ENCODE measurements around the gene POMT2. TPM values are rescaled to one million over a fixed set of nuclear protein-coding genes. Genes with fewer than 3 reads are reported as not detected.
"Not testable (repeated sequence)": the region's sequence is repeated elsewhere in the genome, so short reads cannot be mapped to it uniquely, and the experiment has no call there.

The POMT2 gene
- polyA plus RNA-seq, 1 donor from 2014 or later = 2.3 TPM

DNA sequence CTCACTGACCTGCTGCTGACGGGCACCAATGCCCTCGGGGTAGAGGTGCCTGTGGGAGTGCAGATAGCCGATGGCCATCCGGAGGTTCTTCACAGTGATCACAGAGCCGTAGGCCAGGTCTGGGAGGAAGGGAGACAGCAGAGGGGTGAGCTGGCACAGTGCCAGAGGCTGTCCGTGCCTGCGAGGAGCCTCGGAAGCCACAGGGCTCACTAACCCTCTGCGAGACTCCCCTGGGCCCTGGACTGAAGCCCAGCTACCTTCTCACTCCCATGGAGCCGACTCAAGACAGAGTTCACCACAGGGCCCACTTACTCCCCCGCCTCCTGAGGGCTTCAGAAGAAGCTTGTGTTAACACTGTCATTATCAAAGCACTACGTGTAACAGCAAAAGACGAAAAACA, 24.5 kb downstream of the POMT2 start:
- no peaks in the 10 kb centered on the region for H3K9me3 Mint-ChIP-seq
- no peak overlapping the region for H3K4me3 Mint-ChIP-seq
- peaks cover 13% of the 10 kb centered on the region for H3K36me3 Mint-ChIP-seq
- peaks cover 0 to 2% (median 1%) of the 10 kb centered on the region in 3 donors for H3K4me1 Mint-ChIP-seq
- no peak overlapping the region for H3K27ac Mint-ChIP-seq
- H3K27me3 Mint-ChIP-seq = no peaks in the 10 kb centered on the region

DNA sequence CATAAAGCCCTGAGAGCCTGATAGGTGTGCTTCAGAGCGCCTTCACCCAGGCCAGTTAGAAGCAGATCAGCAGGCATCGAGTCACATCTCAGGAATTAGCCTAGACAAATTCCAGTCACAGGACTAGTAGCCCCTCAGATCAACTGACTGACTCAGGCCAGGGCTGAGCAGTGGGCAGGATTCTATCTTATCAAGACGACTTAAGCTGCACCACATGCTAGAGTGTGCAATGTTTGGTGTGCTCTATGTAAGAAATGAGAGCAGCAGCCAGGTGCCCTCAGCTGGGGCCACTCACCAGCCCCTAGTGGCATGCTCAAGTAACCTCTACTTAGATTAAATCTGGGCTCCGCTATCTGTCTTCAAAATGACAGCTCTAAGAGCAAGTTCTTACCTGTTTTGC, 30.0 kb downstream of the POMT2 start:
- Mint-ChIP-seq H3K36me3 (peaks cover 9% of the 10 kb centered on the region), H3K4me1 (peaks cover 0 to under 1% (median 0%) of the 10 kb centered on the region in 3 donors), H3K27me3 (no peaks in the 10 kb centered on the region), H3K9me3 (no peaks in the 10 kb centered on the region), H3K4me3 (no peak overlapping the region), H3K27ac (no peak overlapping the region)

DNA sequence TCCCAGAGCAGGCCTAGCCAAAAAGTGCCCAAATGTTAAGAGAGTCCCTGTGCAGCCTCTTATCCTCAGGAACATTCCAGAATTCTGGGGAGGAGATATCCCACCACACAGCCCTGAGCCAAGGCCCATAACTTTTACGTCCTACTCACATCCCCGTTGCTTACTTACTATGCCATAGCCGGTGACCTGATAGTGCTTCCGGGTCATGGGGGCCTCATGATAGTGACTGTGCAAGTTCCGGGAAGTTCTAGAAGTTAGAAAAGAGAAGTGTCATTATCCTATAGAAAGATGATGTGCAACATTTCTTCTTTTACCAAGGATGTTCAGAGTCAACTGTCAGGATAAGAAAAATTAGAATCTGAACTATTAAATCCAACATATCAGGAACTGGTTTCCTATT, 34.1 kb downstream of the POMT2 start:
- H3K27ac Mint-ChIP-seq = no peak overlapping the region
- no peaks in the 10 kb centered on the region for H3K27me3 Mint-ChIP-seq
- peaks cover 15% of the 10 kb centered on the region for H3K36me3 Mint-ChIP-seq
- H3K9me3 Mint-ChIP-seq = no peaks in the 10 kb centered on the region
- H3K4me3 Mint-ChIP-seq = no peak overlapping the region
- no peaks in the 10 kb centered on the region for H3K4me1 Mint-ChIP-seq

DNA sequence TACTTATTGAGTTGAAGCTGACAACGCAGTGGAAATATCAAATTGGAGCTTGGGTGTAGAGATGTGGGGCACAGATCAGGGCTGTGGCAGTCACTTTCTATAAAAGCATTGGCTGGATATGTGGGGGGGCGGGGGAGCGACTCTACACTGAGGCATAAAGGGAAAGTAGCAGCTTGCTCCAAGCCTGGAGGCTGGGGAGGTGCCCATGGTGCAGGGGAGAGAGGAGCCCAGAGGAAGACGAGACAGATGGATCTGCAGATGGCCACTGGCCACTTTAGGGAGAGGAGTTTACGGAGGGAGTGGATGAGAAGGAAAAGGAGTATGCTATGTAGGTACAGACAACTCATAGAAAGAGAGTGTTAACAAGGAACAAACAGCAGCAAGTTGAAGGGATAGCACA, 36.2 kb downstream of the POMT2 start:
- H3K4me1 Mint-ChIP-seq = no peaks in the 10 kb centered on the region
- H3K27me3 Mint-ChIP-seq = no peaks in the 10 kb centered on the region
- no peak overlapping the region for H3K4me3 Mint-ChIP-seq
- H3K36me3 Mint-ChIP-seq = peaks cover 17% of the 10 kb centered on the region
- H3K27ac Mint-ChIP-seq = peak overlapping the region in 1 of 3 donors; percentile 92
- no peaks in the 10 kb centered on the region for H3K9me3 Mint-ChIP-seq

DNA sequence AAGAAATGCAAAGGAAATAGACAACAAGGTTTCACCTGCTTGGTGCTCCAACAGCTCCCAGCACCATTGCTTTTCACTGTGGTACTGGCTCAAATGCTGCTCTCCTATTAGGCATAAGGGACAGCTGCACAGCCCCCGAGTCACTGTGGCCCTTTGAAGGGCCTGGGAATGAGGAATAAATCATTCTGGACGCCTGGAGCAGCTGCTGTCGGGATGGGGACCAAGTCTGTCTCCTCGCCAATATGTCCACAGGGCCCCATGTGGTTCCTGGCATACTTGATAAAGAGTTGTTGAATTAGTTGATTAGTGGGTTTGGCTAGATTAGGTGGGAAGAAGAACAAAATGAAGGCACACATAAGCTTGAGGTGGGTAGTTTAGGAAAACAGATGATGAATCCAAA, 36.6 kb downstream of the POMT2 start:
- H3K9me3 Mint-ChIP-seq = no peaks in the 10 kb centered on the region
- H3K4me3 Mint-ChIP-seq = no peak overlapping the region
- H3K27me3 Mint-ChIP-seq = no peaks in the 10 kb centered on the region
- H3K36me3 Mint-ChIP-seq = peaks cover 21% of the 10 kb centered on the region
- peak overlapping the region in 1 of 3 donors; percentile 92 for H3K27ac Mint-ChIP-seq
- H3K4me1 Mint-ChIP-seq = no peaks in the 10 kb centered on the region

DNA sequence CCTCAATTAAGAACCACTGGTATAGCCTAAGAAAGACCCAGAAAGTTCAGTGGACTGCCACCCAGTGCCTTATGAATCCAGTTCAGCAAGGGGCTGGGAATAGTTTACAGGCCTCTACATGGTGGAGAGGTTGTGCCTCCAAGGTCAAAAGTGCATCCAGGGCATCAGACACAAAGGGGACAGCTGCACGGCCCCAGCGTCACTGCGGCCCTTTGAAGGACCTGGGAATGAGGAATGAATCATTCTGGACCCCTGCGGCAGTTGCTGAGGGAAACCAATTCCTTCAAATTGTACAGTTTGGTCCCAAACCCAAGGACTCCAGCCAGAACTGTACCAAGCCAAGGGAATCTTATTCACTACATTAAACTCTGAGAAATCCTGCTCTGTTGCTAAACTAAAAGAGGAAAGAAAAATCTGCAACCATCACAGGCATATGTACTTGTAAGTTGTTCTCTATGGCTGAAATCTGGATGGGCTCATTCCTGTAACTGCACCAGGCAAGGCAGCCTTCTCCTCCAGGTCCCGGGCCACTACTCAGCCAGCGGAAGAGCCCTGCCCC, 38.8 kb downstream of the POMT2 start:
- no peaks in the 10 kb centered on the region for H3K27me3 Mint-ChIP-seq
- H3K9me3 Mint-ChIP-seq = no peaks in the 10 kb centered on the region
- no peaks in the 10 kb centered on the region for H3K4me1 Mint-ChIP-seq
- H3K36me3 Mint-ChIP-seq = peaks cover 21% of the 10 kb centered on the region
- H3K4me3 Mint-ChIP-seq = no peak overlapping the region
- H3K27ac Mint-ChIP-seq = peak overlapping the region in 1 of 3 donors; percentile 17

DNA sequence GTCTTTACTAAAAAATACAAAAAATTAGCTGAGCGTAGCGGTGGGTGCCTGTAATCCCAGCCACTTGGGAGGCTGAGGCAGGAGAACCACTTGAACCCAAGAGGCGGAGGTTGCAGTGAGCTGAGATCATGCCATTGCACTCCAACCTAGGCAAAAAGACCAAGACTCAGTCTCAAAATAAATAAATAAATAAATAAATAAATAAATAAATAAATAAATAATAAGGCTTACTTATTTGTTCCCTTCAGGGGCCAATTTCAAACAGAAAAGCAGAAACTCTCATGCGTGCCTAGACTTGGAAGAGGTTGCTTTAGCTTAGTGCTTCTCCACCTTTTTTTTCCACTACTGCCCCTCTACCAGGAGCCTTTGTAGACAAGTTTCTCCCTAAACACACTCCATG, 39.8 kb downstream of the POMT2 start:
- not testable (repeated sequence) for H3K4me1 Mint-ChIP-seq, H3K4me3 Mint-ChIP-seq, H3K27ac Mint-ChIP-seq, H3K27me3 Mint-ChIP-seq, H3K9me3 Mint-ChIP-seq
- H3K36me3 Mint-ChIP-seq = peaks cover 18% of the 10 kb centered on the region

DNA sequence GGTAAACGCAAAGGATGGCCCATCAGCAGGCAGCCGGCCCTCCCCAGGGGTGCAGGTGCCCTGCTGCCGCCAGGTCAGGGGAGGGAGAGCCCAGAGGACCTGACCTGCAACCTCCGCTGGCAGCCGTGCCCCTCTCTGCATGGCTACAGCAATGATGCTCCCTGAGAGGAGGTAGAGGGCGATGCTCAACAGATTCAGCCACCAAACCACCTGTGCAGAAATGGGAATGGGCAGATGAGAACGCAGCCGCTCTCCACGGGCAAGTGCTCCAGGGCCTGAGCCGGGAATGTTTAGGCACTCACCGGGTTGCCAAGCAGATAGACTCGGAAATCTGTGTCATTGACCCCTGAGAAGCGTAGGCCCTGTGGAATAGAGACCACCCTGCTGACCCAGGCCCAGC, 41.0 kb downstream of the POMT2 start:
- Mint-ChIP-seq H3K4me3 (peak overlapping the region in 1 of 4 donors; percentile 63), H3K27ac (no peak overlapping the region), H3K4me1 (no peaks in the 10 kb centered on the region), H3K27me3 (no peaks in the 10 kb centered on the region), H3K36me3 (peaks cover 12% of the 10 kb centered on the region), H3K9me3 (no peaks in the 10 kb centered on the region)

DNA sequence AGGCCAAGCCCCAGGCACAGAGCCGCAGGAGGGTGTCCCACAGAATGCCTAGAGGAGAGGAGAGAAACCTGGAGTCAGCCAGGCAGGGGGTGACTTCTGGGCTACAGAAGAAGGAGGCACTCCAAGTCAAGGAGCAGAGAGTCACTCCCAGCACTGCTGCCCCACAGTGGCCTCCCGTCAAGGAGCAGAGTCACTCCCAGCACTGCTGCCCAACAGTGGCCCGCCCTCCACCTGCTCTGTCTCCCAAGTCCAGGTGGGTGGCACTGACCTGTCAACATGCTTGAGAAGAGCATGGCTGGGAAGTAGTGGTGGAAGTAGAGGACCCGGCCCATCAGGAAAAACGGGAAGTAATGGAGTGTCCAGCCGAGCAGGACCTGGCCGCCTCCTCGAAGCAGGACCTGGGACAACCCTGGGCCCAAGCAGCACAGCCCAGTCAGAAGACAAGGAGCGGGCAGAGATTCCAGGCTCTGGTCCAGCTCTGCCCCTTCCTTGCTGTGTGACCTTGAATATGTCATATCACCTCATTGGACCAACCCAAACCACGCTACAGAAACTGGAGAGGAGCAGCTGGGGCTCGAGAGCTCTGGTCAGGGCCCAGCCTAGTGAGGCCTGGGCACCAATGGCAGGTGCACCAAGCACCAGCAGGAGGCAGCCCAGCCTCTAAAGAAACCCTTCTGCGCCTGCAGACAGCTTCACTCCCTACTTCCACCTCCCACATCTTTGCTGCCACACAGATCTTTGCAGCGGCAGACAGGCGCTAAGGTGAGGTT, 42.0 kb downstream of the POMT2 start:
- no peak overlapping the region for H3K4me3 Mint-ChIP-seq
- H3K4me1 Mint-ChIP-seq = no peaks in the 10 kb centered on the region

DNA sequence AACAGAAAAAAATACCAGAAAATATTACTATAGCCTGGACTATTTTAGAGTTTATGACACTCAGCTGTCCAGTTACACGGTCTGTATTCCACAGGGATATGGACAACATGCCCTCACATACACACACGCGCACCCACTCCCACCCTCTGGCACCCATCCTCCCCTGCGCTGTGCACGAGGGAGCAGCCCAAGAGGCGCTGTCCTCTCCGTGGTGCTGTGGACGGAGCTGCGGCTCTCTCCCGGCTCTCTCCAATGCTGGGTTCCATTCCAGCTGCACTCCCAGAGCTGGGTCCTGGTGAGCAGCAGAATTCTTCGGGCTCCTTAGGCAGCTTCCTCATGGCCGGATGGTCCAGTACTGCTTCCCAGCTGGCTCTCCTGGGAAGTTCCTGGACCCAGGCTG, 43.7 kb downstream of the POMT2 start:
- no peaks in the 10 kb centered on the region for H3K4me1 Mint-ChIP-seq
- no peak overlapping the region for H3K4me3 Mint-ChIP-seq
- H3K27me3 Mint-ChIP-seq = peaks cover 6% of the 10 kb centered on the region
- no peak overlapping the region for H3K27ac Mint-ChIP-seq
- no peaks in the 10 kb centered on the region for H3K9me3 Mint-ChIP-seq
- H3K36me3 Mint-ChIP-seq = peaks cover 10% of the 10 kb centered on the region

More for the DNA sequence above, 42.0 kb downstream of the POMT2 start:
- H3K36me3 Mint-ChIP-seq = peaks cover 12% of the 10 kb centered on the region
- H3K27ac Mint-ChIP-seq = no peak overlapping the region
- H3K9me3 Mint-ChIP-seq = no peaks in the 10 kb centered on the region
- no peaks in the 10 kb centered on the region for H3K27me3 Mint-ChIP-seq

DNA sequence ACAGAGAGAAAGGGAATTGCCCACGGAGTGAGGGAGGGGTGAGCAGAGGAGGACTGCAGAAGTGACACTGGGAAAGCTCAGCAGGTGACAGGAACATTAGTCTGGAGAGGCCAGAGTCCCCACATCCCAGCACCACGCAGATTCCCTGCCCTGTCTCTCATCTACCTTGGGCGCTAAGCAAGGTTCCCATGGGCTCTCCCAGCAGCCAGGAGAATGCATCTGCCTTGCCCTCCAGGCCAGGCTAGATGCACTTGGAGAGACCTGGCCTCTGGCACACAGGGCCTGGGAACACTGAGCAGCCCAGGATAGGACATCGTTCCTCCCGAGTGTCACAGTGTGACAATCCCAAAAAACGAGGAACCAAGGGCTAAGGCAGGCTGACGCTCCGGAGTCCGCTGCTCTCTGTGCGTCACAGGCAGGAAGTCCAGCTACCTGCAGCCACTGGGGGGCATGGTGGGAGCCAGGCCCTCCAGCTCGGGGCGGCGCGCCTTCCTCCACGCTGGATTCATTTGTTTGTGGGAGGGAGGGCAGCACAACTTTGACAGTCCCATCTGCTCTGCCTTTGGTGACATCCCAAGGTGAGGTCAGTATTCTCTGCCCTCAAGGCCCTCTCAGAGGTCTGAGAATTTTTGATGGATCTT, 44.3 kb downstream of the POMT2 start:
- peaks cover 10% of the 10 kb centered on the region for H3K27me3 Mint-ChIP-seq
- peaks cover 10% of the 10 kb centered on the region for H3K36me3 Mint-ChIP-seq
- H3K4me1 Mint-ChIP-seq = no peaks in the 10 kb centered on the region
- H3K9me3 Mint-ChIP-seq = no peaks in the 10 kb centered on the region
- peak overlapping the region in 1 of 3 donors; percentile 13 for H3K27ac Mint-ChIP-seq
- H3K4me3 Mint-ChIP-seq = no peak overlapping the region

DNA sequence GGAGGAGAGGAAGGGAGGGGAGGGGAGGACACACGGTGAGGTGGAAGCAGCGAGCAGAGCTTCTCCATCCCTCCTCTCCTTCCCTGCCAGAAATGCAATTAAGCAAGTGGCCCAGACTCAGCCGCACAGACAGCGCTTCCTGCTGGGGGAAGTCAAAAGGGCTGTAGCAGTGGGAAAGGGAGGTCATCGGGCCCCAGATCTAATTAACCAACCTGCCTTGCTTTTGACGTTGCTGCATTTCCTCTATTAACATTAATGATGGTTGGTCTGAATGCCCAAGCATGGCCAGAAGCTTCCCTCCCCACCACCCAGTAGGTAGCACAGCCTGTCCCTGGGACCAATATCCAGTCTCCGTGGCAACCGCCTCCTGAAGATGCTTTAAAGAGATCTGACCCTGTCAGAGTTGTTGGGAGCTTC, 45.1 kb downstream of the POMT2 start:
- peaks cover 14% of the 10 kb centered on the region for H3K27me3 Mint-ChIP-seq
- no peaks in the 10 kb centered on the region for H3K4me1 Mint-ChIP-seq
- no peak overlapping the region for H3K27ac Mint-ChIP-seq
- H3K36me3 Mint-ChIP-seq = peaks cover 10% of the 10 kb centered on the region
- H3K9me3 Mint-ChIP-seq = no peaks in the 10 kb centered on the region
- H3K4me3 Mint-ChIP-seq = no peak overlapping the region

DNA sequence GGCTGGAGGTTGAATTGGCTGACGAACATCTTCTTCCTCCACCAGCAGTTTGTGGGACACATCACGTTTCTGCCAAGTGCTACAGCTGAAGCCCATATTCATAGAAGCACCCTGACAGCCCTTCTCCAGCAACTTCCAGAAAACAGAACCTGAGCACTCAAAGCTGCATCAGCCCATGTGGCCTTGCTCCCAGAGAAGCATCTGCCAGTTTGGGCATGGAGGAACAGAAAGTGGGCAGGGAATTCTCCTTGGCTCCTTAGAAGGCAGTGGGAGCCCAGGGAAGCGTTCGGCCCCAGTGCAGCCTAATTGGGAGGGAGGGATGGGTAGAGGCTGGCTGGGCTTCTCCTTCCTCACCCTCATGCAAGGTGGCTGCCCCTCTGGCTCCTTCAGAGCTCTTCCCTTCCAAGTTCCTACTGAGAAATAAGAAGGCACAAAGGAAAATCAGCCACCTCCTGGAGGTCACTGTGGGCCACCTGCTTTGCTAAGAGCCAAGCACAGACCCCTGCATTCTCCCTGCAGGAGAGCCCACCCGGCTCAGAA, 45.6 kb downstream of the POMT2 start:
- Mint-ChIP-seq H3K4me3 (no peak overlapping the region), H3K4me1 (no peaks in the 10 kb centered on the region), H3K9me3 (no peaks in the 10 kb centered on the region), H3K27ac (peak overlapping the region in 1 of 3 donors; percentile 17), H3K27me3 (peaks cover 15% of the 10 kb centered on the region), H3K36me3 (peaks cover 8% of the 10 kb centered on the region)

DNA sequence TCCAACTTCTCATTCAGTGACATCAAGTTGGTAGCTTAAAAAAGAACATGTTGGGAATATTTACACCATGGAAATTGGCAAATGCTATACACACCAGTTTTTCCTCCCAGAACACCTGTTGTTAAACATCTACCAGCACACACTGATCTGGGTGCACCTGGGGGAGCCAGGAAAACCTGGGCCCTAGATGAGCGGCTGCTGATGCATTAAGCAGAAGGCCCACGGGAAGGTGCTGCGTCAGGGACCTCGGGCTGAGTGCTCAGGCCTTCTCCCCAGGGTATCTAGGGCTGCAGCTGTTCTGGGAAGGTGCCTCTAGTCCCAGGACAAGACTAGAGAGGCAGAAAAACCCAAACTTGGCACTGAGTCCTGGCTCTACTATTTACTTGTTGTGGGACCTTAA, 46.9 kb downstream of the POMT2 start:
- Mint-ChIP-seq H3K27me3 (peaks cover 17% of the 10 kb centered on the region), H3K27ac (no peak overlapping the region)

DNA sequence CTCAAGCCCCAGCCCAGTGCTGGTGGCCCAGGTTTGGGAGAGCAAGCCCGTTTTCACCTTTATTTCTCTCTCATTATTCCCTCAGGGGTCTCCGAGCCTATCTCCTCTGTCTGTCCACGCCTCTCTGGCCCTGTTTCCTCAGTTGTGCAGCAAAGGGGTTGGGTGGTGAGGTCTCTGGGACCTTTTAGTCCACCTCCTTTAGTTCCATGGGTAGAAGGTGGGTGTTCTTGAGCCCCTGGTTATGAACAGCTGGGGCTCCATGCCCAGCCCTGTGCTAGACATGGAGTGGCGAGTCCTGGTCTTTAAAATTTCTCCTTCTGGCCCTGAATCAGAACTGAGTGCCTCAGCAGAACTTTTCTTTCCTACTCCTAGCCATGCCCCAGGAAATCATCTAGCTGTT, 48.4 kb downstream of the POMT2 start:
- Mint-ChIP-seq H3K9me3 (peaks cover 0 to 4% (median 3%) of the 10 kb centered on the region in 3 donors), H3K27ac (no peak overlapping the region), H3K27me3 (peaks cover 26% of the 10 kb centered on the region), H3K4me1 (peaks cover 0 to 3% (median 1%) of the 10 kb centered on the region in 3 donors), H3K4me3 (no peak overlapping the region), H3K36me3 (peaks cover 2% of the 10 kb centered on the region)

More for the DNA sequence above, 46.9 kb downstream of the POMT2 start:
- Mint-ChIP-seq H3K9me3 (no peaks in the 10 kb centered on the region), H3K36me3 (peaks cover under 1% of the 10 kb centered on the region), H3K4me1 (peaks cover 0 to 3% (median 1%) of the 10 kb centered on the region in 3 donors), H3K4me3 (no peak overlapping the region)

All from IgD-negative memory B cell (primary cell).